ENCODE results near the gene TGM1.

GRCh38 chr14:24268225-24268624 is 5.2 kb upstream of the TGM1 start:
- no peak for TF ChIP-seq POLR2A (IDR thresholded peaks at IDR 0.05; ENCODE audit: low read length)
- no peak for TF ChIP-seq GATA1 (IDR thresholded peaks at IDR 0.05; ENCODE audit: low read depth, low read length)
